ENCODE data around the gene PRR5.

DNA sequence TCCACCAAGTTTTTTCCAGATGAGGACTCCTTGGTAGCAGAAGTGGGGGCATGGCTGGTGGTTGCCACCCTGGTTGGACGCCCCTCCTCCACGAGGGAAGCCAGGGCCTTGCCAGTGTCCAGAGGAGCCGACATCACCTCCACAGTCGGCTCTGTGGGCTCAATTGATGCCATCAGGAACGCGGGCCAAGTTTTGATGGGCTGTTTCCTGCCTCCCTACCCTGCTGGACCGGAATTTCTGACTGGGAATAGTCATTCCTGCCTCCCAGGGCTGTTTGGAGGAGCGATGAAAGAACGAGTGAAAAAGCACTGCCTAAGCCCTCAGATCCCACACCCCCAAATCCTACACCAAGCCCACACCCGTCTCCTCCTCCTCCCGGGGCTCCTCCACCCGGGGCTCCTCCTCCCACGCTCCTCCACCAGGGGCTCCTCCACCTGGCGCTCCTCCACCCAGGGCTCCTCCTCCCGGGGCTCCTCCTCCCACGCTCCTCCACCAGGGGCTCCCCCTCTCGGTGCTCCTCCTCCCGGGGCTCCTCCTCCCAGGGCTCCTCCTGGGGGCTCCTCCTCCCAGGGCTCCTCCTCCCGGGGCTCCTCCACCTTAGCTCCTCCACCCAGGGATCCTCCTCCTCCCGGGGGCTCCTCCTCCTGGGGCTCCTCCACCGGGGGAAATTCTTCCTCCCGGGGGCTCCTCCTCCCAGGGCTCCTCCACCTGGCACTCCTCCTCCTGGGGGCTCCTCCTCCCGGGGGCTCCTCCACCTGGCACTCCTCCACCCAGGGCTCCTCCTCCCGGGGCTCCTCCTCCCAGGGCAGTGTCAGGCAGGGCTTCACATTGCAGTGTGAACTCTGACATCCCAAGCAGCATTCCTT lies 10.0 kb upstream of the PRR5 start:
- TF ChIP-seq, protein P1, sequence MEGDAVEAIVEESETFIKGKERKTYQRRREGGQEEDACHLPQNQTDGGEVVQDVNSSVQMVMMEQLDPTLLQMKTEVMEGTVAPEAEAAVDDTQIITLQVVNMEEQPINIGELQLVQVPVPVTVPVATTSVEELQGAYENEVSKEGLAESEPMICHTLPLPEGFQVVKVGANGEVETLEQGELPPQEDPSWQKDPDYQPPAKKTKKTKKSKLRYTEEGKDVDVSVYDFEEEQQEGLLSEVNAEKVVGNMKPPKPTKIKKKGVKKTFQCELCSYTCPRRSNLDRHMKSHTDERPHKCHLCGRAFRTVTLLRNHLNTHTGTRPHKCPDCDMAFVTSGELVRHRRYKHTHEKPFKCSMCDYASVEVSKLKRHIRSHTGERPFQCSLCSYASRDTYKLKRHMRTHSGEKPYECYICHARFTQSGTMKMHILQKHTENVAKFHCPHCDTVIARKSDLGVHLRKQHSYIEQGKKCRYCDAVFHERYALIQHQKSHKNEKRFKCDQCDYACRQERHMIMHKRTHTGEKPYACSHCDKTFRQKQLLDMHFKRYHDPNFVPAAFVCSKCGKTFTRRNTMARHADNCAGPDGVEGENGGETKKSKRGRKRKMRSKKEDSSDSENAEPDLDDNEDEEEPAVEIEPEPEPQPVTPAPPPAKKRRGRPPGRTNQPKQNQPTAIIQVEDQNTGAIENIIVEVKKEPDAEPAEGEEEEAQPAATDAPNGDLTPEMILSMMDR (conservative IDR thresholded peaks at IDR 0.05; ENCODE audit: low read depth in 2 of 2): no peak
- TF ChIP-seq POLR2AphosphoS5 (IDR thresholded peaks at IDR 0.05; ENCODE audit: low read depth): no peak

Data from GM23338 (cell line).